ENCODE data around the gene PCDHGA6. TPM values are rescaled to one million over a fixed set of nuclear protein-coding genes. Genes with fewer than 3 reads are reported as not detected.
A peak's percentile ranks its signal among the peaks of the same experiment; 100 is the strongest.

PCDHGA6 gene
- total and polyA plus RNA-seq, 2 donors (not counting 1 experiment from before 2014, with no cell fraction given) = 0.78 to 2.5 TPM

- no peaks in the 10 kb centered on the region for H4K20me1 ChIP-seq (ENCODE audit: control insufficient read depth, insufficient read depth, low read length, poor library complexity, severe bottlenecking)
- peak within 1 kb of the TSS; percentile 47 for H3K4me2 ChIP-seq (replicated peaks; ENCODE audit: low read depth, low read length, poor library complexity, severe bottlenecking)
- TF ChIP-seq CTCF (IDR thresholded peaks at IDR 0.05) (peak; percentile 72), EZH2 (IDR thresholded peaks at IDR 0.05; ENCODE audit: borderline replicate concordance, insufficient read depth, low read depth, low read length, poor library complexity, severe bottlenecking) (no peak)
- H3K79me2 ChIP-seq (ENCODE audit: control insufficient read depth, insufficient read depth, low read length) = no peaks in the 10 kb centered on the region
- Mint-ChIP-seq H3K9me3 (ENCODE audit: insufficient read depth) (peaks cover 7% of the 10 kb centered on the region), H3K4me1 (peaks cover 15% of the 10 kb centered on the region), H3K27ac (peak within 1 kb of the TSS; percentile 48), H3K4me3 (peak within 1 kb of the TSS; percentile 87), H3K27me3 (peaks cover 57% of the 10 kb centered on the region)
- intact Hi-C loops (cut with micrococcal nuclease) = no loop called here
- ChIA-PET CTCF (interaction anchor here (0.6 to 3.4 kb wide), 24 partner anchors 8 to 306 kb away, joined by 3 to 32 read pairs (median 5); partner anchors contain the start of genes PCDHB8, PCDHGA10, PCDHGA12 and PCDHGB3), POLR2A (interaction anchor here (0.6 kb wide), 1 partner anchor 82 kb away, joined by 4 read pairs; no protein-coding TSS in a partner anchor)
- 8% methylated on average over 29 of the region's 42 CpGs for WGBS (ENCODE audit: insufficient coverage)
- peak; percentile 68 for ATAC-seq (ENCODE audit: low read depth)
- no peaks in the 10 kb centered on the region for H3K36me3 ChIP-seq (replicated peaks in 1 of 2; ENCODE audit: control extremely low read depth in 1 of 2, control insufficient read depth in 1 of 2, extremely low read depth in 1 of 2, insufficient read depth in 2 of 2, low read length in 1 of 2)
- peak; percentile 68 for DNase-seq
- H3K9me3 ChIP-seq (ENCODE audit: control extremely low read depth in 1 of 3, control insufficient read depth in 2 of 3, insufficient read depth in 1 of 3, low read length in 2 of 3) = peaks cover 2 to 56% (median 52%) of the 10 kb centered on the region in 3 donors
- peak within 1 kb of the TSS; percentile 24 to 53 (median 52) for H3K4me3 ChIP-seq (ENCODE audit: control extremely low read depth in 1 of 5, extremely low read depth in 1 of 5, insufficient read depth in 1 of 5, low read depth in 2 of 5, low read length in 4 of 5)
- peak within 1 kb of the TSS; percentile 35 for H3K9ac ChIP-seq (ENCODE audit: low read length)
- peak within 1 kb of the TSS; percentile 17 for H2AFZ ChIP-seq (ENCODE audit: insufficient read depth, low read depth, low read length, poor library complexity, severe bottlenecking)
- H3K27ac ChIP-seq (ENCODE audit: low read length in 2 of 2) = no peak within 1 kb of the TSS
- H3K4me1 ChIP-seq (ENCODE audit: control insufficient read depth in 2 of 2, insufficient read depth in 2 of 2, low read length in 2 of 2) = peaks cover 10 to 12% of the 10 kb centered on the region in 2 donors
- H3K27me3 ChIP-seq (replicated peaks in 1 of 4; ENCODE audit: control extremely low read depth in 1 of 4, control insufficient read depth in 3 of 4, insufficient read depth in 4 of 4, low read length in 3 of 4) = peaks cover 2 to 71% (median 58%) of the 10 kb centered on the region in 4 experiments
Observed at GRCh38 chr5:141420855-141421488, 47.3 kb downstream of the PCDHGA6 start, which contains the start of gene PCDHGA11. TSS of gene PCDHGA11 (plus strand) at chr5:141421051. CDS start at chr5:141421228, 177 bp downstream.

DNA sequence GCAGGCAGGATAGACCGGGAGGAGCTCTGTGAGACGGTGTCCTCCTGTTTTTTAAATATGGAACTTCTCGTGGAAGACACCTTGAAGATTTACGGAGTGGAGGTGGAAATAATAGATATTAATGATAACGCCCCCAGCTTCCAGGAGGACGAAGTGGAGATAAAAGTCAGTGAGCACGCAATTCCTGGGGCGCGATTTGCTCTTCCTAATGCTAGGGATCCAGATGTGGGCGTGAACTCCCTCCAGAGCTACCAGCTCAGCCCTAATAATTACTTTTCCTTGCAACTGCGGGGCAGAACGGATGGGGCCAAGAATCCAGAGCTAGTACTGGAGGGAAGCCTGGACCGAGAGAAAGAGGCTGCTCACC, 47.8 kb downstream of the PCDHGA6 start:
- H3K79me2 ChIP-seq (ENCODE audit: control insufficient read depth, insufficient read depth, low read length) = no peaks in the 10 kb centered on the region
- H2AFZ ChIP-seq (ENCODE audit: insufficient read depth, low read depth, low read length, poor library complexity, severe bottlenecking) = no peak overlapping the region
- ChIA-PET POLR2A (no interaction called here), CTCF (interaction anchor here (0.6 to 3.4 kb wide), 20 partner anchors 9 to 305 kb away, joined by 3 to 32 read pairs (median 5); partner anchors contain the start of genes PCDHB8, PCDHGA10, PCDHGA12 and PCDHGB3)
- H3K27me3 ChIP-seq (replicated peaks in 1 of 4; ENCODE audit: control extremely low read depth in 1 of 4, control insufficient read depth in 3 of 4, insufficient read depth in 4 of 4, low read length in 3 of 4) = peaks cover 2 to 73% (median 59%) of the 10 kb centered on the region in 4 experiments
- peaks cover 2 to 60% (median 52%) of the 10 kb centered on the region in 3 donors for H3K9me3 ChIP-seq (ENCODE audit: control extremely low read depth in 1 of 3, control insufficient read depth in 2 of 3, insufficient read depth in 1 of 3, low read length in 2 of 3)
- H4K20me1 ChIP-seq (ENCODE audit: control insufficient read depth, insufficient read depth, low read length, poor library complexity, severe bottlenecking) = no peaks in the 10 kb centered on the region
- intact Hi-C loops (cut with micrococcal nuclease) = no loop called here
- H3K9me3 Mint-ChIP-seq (ENCODE audit: insufficient read depth) = peaks cover 7% of the 10 kb centered on the region
- no peaks in the 10 kb centered on the region for H3K36me3 ChIP-seq (replicated peaks in 1 of 2; ENCODE audit: control extremely low read depth in 1 of 2, control insufficient read depth in 1 of 2, extremely low read depth in 1 of 2, insufficient read depth in 2 of 2, low read length in 1 of 2)
- peaks cover 10 to 12% of the 10 kb centered on the region in 2 donors for H3K4me1 ChIP-seq (ENCODE audit: control insufficient read depth in 2 of 2, insufficient read depth in 2 of 2, low read length in 2 of 2)
- WGBS (ENCODE audit: insufficient coverage) = 18% methylated on average over 11 of the region's 13 CpGs
- H3K27ac ChIP-seq (ENCODE audit: low read length in 2 of 2) = no peak overlapping the region
- peaks cover 56% of the 10 kb centered on the region for H3K27me3 Mint-ChIP-seq
- peak overlapping the region in 4 of 5 experiments; percentile 24 to 53 (median 39) for H3K4me3 ChIP-seq (ENCODE audit: control extremely low read depth in 1 of 5, extremely low read depth in 1 of 5, insufficient read depth in 1 of 5, low read depth in 2 of 5, low read length in 4 of 5)
- peak overlapping the region; percentile 47 for H3K4me2 ChIP-seq (replicated peaks; ENCODE audit: low read depth, low read length, poor library complexity, severe bottlenecking)
- DNase-seq (no peak), ATAC-seq (ENCODE audit: low read depth) (no peak)
- no peak overlapping the region for H3K27ac Mint-ChIP-seq
- peak overlapping the region; percentile 87 for H3K4me3 Mint-ChIP-seq
- peak overlapping the region; percentile 35 for H3K9ac ChIP-seq (ENCODE audit: low read length)
- peaks cover 15% of the 10 kb centered on the region for H3K4me1 Mint-ChIP-seq
- TF ChIP-seq CTCF (IDR thresholded peaks at IDR 0.05) (no peak), EZH2 (IDR thresholded peaks at IDR 0.05; ENCODE audit: borderline replicate concordance, insufficient read depth, low read depth, low read length, poor library complexity, severe bottlenecking) (no peak)

All from B cell (primary cell).